Activated CD8-positive, alpha-beta memory T cell treated with anti-CD3 and anti-CD28 coated beads, Interleukin-2, amount 50 U/mL, for 24 hours (primary cell): ENCODE measurements around the gene ANTXR1.
"Not testable (repeated sequence)": the region's sequence is repeated elsewhere in the genome, so short reads cannot be mapped to it uniquely, and the experiment has no call there.

Source experiments
- DNase-seq: peaks from one replicate; pipeline ENCODE4 v3.0.0-alpha.2; 2020; ENCODE audit errors: extremely low read depth

The ANTXR1 gene

DNA sequence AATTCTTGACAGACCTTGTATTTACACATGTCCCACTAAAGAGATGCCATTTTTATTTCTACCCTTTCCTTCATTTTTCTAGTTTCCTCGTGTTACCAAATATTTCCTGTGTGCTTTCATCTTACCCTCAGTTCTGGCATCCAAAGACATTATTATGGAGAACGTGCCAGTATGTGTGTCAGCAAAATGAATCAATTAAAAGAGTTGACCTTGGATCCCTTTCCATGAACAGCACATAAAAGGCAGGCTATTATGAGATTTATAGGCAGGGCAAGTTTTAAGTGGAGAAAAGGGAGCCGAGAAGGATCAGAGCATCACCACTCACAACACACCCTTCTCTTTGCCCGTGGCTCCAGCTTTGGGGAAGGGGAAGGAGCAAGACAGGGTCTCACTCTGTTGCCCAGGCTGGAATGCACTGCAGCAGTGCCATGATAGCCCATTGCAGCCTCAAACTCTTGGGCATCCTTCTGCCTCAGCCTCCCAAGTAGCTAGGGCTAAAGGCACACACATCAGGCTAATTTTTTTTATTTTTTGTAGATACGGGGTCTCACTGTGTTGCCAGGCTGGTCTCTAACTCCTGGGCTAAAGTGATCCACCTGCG is 224.2 kb downstream of the ANTXR1 start:
- DNase-seq = no peak

DNA sequence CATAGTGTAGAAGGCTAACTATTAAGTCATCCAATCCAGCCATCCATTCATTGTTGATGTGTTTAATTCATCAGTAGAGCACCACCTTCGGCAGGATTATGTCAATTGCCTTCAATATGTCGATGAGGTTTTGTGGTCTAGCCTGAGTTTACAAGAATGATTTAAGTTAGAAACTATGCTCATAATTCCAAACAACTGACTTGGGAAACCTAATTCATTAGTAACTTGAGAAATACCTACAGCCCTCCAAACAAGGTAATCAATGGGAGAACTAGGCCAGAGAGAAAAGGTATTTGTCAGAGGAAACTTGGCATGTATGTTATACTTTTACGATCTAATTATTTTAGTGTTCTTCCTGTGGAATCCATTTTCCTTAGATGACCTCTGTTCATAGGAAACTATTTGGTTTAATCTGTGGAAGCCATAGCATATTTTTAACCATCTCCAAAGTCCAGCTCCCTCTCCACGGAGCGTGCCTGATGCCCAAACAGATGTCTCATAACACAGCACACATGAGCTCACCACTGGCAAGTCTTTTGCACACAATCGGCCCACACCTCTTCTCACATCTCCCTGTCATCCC is 225.6 kb downstream of the ANTXR1 start:
- no peak for DNase-seq

DNA sequence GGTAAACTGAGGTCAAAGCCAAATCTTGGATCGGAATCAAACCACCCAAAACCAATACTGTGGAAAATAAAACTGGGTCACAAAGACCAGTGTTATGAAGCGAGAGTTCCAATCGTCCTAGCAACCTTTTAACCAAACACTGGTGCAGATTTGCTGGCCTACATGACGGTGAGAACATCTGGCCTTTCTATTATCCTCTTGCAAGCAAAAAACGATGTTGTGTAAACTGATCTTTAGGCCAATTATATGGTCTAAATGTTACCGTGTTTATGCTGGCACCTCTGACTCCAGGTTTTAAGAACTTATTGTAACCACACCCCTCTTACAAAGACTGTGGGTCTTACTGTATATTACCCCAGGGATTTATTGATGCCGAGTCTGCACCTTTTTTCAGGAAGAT is 228.1 kb downstream of the ANTXR1 start:
- DNase-seq = no peak

DNA sequence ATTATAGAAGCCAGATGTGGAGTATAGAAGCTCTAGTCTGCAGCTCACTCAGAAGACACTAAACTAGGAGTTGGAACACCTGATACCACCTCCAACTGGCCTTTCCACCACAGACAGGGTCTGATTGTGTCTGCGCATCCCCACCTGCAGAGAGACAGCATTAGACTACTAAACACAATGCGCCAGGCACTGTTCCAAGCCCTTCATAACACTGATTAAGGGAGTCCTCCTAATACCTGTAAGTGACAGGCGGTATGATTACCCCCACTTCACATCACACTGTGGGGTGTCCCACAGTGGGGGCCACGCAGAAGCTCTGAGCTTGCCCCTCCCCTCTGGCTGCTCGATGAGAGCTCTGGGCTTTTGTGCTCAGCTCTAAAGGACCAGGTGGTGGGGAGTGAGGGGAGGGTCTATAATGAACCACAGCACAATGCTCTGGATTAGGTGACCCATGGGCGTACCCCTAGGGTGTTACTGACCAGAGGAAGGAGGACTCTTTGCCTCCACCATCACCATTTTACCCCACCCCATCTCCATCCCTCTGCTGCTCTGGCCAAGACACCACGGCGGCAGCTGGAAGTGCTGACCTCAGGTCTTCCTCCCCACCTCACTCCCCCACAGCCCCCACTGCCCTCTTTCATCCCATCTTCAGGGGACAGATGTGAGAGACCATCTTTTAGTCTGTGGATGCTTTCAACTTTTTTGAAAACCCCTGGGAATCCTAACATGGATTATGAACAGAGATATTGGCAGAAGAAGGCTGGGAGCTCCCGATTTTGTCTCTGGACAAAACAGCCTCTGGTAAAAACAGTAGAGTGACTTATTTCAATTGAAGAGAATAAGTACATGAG is 228.9 kb downstream of the ANTXR1 start:
- no peak for DNase-seq

DNA sequence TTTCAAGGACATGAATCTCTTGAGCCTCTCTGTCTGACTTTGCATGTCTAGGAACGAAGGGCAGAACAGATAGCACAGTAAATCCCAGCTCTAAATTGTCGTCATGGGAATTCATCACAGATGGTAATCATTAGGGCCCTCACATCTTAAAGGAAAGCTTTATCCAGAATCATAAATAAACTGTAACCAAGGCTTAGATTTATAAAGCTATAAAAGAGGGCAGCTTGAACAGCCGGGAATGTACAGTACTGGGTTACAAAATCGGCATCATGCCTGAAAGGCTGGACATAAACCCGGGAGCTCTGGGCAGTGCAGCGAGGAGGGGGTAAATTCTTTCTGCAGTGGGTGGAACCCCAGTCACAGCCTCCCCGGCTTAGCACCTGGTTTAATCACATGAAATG is 229.7 kb downstream of the ANTXR1 start:
- DNase-seq = no peak

DNA sequence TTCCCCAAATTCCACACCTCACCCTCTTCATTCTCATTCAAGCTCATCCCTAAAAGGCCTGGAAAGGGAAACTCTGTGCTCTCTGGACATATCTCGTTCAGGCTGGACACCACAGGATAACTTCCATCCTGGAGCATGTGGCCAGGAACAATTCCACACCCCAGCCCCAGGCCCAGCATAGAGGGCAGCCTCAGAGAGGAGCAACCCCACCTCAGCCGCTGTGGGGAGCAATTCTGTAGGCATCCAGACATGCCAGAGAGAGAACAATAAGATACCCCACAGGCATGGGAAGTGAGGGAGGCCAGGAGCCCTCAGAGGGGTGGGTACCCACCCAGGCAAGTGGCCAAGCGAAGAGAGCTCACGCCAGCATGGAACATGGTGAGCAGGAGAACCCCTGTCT is 230.7 kb downstream of the ANTXR1 start:
- DNase-seq = no peak

DNA sequence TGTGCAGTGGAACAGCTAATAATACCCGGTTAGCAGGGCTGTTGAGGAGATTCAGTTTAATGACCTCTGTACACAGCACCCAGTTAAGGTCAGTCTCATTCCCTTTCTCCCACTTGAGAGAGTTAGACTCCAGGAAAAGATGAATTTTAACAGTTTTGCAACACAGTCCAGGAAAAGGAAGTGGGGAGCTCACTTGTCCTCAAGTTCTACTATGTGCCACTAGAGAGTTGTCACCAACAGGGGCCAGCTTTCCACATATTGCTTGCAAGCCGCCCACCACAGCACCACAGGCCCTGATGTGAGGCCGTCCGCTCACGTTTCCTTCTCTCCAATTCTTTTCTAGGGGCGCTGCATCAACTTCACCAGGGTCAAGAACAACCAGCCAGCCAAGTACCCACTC is 231.9 kb downstream of the ANTXR1 start:
- DNase-seq = no peak

DNA sequence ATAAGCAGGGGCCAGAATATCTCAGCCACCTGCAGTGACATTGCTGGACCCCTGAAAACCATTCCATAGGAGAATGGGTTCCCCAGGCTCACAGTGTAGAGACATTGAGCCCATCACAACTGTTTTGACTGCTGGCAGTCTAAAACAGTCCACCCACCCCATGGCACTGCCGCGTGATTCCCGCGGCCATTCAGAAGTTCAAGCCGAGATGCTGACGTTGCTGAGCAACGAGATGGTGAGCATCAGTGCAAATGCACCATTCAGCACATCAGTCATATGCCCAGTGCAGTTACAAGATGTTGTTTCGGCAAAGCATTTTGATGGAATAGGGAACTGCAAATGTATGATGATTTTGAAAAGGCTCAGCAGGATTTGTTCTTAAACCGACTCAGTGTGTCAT is 234.6 kb downstream of the ANTXR1 start:
- no peak for DNase-seq

DNA sequence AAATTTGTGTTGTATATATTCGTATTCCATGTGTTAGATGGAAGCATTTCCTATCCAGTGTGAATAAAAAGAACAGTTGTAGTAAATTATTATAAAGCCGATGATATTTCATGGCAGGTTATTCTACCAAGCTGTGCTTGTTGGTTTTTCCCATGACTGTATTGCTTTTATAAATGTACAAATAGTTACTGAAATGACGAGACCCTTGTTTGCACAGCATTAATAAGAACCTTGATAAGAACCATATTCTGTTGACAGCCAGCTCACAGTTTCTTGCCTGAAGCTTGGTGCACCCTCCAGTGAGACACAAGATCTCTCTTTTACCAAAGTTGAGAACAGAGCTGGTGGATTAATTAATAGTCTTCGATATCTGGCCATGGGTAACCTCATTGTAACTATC is 235.3 kb downstream of the ANTXR1 start:
- no peak for DNase-seq

DNA sequence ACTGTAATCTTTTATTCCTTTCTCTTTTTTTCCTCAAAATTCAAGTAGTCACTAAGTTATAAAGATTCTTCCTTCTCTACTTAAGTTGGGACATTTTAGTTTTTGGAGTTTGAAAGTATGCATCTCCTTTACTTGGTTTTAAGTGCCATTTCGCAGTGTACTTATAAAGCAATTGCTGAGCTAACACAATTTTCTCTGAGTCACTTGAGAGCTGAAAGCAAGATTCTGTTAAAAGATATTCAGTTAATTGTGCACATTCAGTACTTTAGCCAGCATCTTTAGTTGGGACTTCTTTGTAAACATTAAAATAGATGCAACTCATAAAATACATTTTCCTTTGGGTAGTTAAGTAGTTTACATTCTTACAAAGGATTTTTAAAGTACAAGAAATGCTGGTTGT is 238.0 kb downstream of the ANTXR1 start:
- DNase-seq = no peak

DNA sequence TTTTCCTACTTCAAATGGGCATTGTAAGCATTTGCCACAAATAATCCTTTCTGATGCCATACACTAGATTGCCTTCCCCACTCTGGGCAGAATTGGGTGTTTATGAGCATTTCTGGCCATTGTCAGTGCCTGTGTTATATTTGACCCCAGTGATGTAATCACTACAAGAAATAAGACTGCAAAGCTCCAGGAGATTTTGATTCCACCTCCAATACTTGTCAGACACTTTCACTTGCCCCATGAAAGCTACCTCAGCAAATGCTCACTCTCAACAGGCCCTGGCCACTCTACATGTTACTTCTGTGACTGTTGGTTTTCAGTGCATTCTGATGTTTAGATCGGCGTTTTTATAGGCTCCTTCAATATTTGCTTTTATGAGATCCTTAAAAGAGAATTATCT is 239.0 kb downstream of the ANTXR1 start:
- no peak for DNase-seq

DNA sequence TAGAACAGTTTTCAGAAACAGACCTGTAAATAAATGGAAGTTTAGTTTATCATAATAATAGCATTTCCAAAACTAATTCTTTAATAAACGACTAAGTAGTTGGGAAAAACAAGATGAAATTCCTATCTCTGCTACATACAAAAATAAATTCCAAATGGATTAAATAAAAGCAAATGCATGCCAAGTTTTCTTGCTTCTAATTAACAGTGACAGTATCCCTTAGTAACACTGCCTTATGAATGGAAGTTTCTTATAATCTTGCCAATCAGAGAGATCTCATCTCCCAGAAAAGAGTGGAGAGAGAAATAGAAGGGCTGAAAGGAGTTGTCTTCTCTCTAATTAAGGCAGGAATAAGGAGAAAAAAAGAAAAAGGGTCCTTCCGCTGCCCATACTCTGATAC is 240.1 kb downstream of the ANTXR1 start:
- no peak for DNase-seq

DNA sequence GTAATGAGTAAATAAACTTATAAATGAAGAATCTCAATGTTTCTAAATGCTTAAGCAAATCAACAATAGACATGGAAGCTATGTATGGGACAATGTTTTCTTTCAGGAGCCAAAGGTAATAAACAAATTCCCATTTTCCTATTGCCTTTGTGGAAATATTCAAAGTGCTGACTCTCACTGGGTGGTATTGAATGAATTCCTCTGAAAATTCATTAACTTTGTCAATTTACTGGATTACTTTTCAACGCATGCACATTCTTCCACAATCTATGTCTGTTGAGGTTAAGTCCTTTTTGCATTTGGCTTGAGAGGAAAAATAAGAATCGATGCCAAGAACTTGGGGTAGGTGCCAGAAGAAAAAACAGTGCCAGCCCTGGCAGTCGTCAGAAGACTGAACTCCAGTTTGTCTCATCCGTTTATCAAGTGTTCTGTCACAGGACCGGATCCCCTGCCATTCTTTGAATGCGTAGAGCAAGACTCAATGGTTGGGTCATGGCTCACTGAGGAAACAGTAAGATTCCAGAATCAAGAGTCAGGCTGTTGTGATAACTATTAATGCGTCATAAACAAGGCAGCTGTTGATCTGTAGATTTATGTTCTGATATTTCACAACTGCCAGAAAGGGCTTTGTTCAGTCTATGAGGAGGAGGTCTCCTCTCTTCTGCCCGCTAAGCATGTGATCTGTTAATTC is 240.8 kb downstream of the ANTXR1 start:
- no peak for DNase-seq

DNA sequence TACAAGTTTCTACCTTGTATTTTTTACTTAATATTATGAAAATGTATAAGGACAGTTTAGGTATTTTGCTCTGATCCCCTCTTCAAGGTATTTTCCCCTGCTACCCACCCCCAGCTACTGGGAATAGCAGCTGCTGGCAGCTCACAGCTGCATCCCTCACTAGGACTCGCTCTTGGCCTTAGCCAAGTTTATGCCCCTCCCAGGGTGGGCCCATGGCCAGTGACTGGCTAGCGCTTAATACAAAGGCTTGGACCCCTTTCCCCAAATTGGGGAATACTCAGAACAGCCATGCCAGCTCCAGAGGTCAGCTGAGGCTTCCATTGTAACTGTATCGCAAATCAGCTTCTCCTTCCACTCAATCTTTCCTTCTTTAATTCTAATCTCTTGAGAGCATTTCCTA is 242.8 kb downstream of the ANTXR1 start:
- no peak for DNase-seq

DNA sequence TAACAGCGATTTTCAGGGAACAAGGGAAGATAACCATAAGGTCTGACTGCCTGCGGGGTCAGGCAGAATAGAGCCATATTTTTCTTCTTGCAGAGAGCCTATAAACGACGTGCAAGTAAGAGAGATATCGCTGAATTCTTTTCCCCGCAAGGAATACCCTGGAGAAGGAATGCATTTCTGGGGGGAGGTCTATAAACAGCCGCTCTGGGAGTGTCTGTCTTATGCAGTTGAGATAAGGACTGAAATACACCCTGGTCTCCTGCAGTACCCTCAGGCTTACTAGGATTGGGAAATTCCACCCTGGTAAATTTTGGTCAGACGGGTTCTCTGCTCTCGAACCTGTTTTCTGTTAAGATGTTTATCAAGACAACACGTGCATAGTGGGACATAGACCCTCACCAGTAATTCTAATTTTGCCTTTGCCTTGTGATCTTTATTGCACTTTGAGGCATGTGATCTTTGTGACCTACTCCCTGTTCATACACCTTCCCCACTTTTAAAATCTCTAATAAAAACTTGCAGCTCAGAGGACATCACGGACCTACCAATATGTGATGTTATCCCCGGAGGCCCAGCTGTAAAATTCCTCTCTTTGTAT is 247.1 kb downstream of the ANTXR1 start:
- not testable (repeated sequence) for DNase-seq

DNA sequence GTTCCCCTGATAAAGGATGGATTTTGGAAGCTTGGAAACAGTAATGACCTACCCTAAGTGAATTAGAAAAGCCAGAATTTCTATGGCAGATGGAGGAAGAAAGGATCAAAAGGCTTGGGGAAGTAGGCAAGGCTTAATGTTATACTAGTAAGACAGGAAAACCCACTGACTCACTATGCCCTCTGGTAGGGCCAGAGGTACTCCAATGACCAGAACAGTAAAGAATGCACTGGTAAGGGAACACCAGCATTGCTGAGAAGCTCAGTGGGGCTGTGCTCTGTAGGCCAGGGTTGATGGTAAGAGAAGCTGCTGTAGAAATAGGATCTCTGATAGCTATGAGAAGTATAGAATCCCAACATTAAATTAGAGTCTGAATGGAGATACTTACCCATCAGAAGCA is 247.7 kb downstream of the ANTXR1 start:
- no peak for DNase-seq

DNA sequence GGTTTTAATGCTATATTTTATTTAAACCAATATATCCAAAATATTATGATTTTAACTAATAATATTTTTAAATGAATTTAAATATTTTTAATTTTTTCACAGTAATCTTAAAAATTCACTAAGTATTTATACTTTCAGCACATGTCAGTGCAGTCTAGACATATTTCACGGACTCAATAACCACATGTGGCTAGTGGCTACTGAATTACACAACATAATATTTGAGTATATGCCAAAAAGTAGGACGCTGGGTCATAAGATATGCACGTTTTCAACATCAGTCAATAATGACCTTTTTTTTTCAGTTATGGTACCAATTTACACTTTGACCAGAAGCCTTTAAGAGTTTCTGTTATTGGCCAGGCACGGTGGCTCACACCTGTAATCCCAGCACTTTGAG is 256.4 kb downstream of the ANTXR1 start:
- no peak for DNase-seq

DNA sequence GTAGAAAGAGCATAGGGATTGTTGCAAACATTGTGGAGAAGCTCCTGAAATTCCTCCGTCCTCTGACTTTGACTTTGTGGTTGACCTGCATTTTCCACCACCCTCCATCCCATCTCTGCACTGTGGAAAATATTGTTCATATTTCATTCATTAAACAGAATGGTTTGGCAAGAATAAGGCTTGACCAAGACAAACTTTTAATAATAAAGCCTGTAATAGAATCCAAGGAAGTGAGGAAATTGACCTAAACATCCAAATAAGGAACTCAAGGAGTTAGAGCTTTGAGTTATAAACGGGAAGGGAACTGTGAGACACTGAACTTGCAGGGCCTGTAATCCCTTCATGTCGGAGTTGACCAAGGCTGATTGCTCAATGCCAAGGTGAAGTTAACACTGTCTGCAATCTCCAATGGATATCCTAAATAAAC is 258.9 kb downstream of the ANTXR1 start:
- no peak for DNase-seq

DNA sequence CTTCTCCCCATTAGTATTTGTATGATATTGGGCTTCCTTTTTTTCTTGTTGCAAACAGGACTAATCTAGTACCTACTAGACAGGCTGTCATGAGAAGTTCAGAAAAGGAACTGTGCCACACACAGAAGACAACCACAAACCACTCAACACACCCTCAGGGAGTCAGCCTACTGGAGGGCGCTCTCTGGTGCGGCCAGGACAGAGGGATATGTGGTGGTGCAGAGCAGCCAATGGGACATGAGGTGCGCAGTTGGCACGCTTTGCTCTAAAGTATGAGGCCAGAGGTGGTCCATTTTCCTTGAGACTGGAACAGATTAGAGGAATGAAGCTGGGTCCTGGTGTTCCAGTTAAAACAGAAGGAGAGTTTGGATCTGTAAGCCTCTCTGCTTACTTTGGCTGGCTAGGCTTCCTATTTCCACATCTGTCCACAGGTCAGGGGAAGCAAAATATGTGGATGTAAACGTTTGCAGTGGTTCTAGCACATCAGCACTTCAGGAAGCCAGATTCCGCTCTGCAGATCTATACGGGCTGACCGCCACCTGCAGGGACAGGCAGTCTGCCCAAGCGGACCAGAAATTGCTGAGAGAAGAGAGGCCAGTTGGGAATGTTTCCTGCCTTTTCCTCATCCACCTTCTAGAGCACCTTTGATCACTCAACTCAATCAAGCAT is 260.0 kb downstream of the ANTXR1 start:
- DNase-seq = no peak

DNA sequence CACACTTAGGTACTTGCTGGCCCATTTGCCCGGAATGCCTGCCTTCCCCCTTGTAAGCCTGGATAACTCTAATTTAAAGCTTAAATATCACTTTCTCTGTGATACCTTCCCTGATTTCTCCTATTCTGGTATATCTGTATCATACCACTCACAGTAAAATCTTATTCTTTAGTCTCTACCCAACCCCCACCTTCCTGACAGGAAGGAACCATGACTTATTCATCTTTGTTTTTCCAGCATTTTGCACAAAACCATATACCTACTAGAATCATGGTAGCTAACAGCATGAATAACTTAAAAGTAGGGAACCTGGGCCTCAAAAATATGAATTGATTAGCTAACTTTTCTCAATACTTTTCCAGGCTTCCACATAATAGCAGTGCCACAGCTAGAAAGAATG is 262.5 kb downstream of the ANTXR1 start:
- no peak for DNase-seq

DNA sequence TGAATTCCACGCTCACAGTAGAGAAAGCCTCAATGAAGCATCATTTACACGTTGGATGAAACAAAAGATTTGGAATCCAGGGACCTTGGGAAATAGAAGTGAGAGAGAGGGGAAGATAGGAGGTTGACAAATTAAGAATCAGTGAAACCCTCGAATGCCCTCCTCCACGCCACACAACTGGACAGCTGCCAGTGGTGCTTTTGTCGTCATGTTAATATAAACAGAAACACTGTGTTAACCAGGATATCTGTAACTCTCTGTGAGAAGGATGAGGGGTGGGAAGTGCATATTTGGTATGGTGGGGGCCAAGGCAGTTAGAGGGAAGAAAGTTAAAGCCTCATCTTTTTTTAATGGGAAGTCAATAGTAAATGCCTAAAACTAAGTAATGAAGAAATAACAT is 265.4 kb downstream of the ANTXR1 start:
- DNase-seq = no peak

DNA sequence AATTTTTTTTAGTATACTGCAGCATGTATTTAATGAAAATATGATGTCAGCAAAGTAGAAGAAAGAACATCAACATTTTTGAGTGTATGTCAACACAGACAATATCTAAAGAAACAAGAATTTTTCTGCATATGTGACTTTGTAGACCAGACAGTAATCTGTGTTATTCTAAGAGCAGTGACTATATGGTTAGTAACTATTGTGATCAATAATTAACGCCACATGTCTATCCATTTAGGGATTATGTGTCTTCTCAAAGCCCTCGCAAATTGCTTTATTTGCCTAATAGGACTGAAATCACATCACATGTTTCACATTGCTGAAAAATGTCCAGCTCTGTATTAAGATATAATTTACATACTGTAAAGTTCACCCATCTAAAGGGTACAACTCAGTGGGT is 266.2 kb downstream of the ANTXR1 start:
- DNase-seq = no peak
